ENCODE results near the gene LRCH1.

The LRCH1 gene

GRCh38 chr13:46536341-46536740 is 16.6 kb upstream of the LRCH1 start:
- no peak for DNase-seq

GRCh38 chr13:46539231-46539630 is 13.7 kb upstream of the LRCH1 start:
- DNase-seq: no peak

- no peak for DNase-seq
Observed at GRCh38 chr13:46541210-46541609, 11.8 kb upstream of the LRCH1 start.

- no peak for DNase-seq
Observed at GRCh38 chr13:46542833-46543232, 10.1 kb upstream of the LRCH1 start.

- no peak for DNase-seq
Observed at GRCh38 chr13:46543287-46543686, 9.7 kb upstream of the LRCH1 start.

- DNase-seq: no peak
Observed at GRCh38 chr13:46544208-46544607, 8.8 kb upstream of the LRCH1 start.

GRCh38 chr13:46544811-46545210 is 8.2 kb upstream of the LRCH1 start:
- no peak for DNase-seq

GRCh38 chr13:46546084-46546768 is 6.7 kb upstream of the LRCH1 start:
- DNase-seq: no peak

- no peak for DNase-seq
Observed at GRCh38 chr13:46550822-46551221, 2.1 kb upstream of the LRCH1 start.

GRCh38 chr13:46551410-46552302 is 1.3 kb upstream of the LRCH1 start:
- peak; percentile 16 for DNase-seq

GRCh38 chr13:46552303-46552682 is 677 bp upstream of the LRCH1 start:
- no peak for DNase-seq

GRCh38 chr13:46553521-46553885 is 533 bp downstream of the LRCH1 start:
- no peak for DNase-seq

GRCh38 chr13:46553886-46554858 is 1.2 kb downstream of the LRCH1 start:
- DNase-seq: no peak

- DNase-seq: no peak
Observed at GRCh38 chr13:46554951-46555350, 2.0 kb downstream of the LRCH1 start.

GRCh38 chr13:46555722-46556417 is 2.9 kb downstream of the LRCH1 start:
- no peak for DNase-seq

- no peak for DNase-seq
Observed at GRCh38 chr13:46556418-46556779, 3.4 kb downstream of the LRCH1 start.

GRCh38 chr13:46559272-46559805 is 6.4 kb downstream of the LRCH1 start:
- DNase-seq: no peak

GRCh38 chr13:46560778-46561177 is 7.8 kb downstream of the LRCH1 start:
- no peak for DNase-seq

GRCh38 chr13:46561286-46561685 is 8.3 kb downstream of the LRCH1 start:
- DNase-seq: no peak

- DNase-seq: no peak
Observed at GRCh38 chr13:46561691-46562090, 8.7 kb downstream of the LRCH1 start.

GRCh38 chr13:46562152-46562551 is 9.2 kb downstream of the LRCH1 start:
- no peak for DNase-seq

GRCh38 chr13:46562581-46562980 is 9.6 kb downstream of the LRCH1 start:
- no peak for DNase-seq
